Stimulated activated CD8-positive, alpha-beta memory T cell treated with anti-CD3 and anti-CD28 coated beads, Interleukin-2, amount 100 ng/mL, for 1 hour (primary cell): ENCODE data around the gene DGCR6L.
"Not testable (repeated sequence)": the region's sequence is repeated elsewhere in the genome, so short reads cannot be mapped to it uniquely, and the experiment has no call there.

Experiments
- DNase-seq, 2 donors: peaks; one replicate each; pipeline ENCODE4 v3.0.0-alpha.2; 2020; ENCODE audit warnings: low read depth in 2 of 2

DGCR6L gene

DNA sequence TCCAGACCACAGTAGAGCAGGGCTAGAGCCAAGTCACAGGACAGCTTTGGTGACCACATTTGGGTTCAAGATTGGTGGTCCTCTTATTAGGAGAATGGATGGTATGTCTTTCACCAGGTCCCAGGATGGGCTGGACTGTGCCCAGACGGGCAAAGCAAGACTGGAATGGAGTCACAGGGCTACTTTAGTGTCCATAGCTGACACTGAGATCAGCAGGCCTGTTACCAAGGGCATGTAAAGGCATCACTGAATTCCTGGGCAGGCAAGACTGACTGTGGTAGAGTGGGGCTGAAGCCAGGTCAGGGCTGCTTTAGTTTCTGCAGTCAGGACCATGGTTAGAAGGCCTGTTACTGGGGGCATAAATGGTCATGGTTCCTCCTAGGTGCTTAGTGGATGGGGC, 6.1 kb upstream of the DGCR6L start:
- not testable (repeated sequence) for DNase-seq

DNA sequence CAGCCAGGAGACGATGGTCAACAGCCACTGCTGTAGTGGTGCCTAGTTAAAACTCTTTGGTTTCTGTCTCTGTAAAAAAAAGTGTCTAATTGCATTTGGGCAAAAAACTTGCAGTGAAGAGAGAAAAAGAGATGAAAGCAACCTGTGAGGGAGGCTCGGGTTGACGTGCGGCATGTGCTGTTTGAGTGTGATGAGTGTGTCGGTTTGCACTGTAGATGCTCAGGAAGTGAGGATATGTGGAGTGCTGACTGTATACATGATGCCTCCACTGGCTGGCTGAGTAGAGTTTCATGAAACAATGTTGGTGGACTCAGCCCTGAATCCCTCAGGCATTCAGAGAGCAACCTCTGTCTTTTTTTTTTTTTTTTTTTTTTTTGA, 4.3 kb upstream of the DGCR6L start:
- DNase-seq = no peak

DNA sequence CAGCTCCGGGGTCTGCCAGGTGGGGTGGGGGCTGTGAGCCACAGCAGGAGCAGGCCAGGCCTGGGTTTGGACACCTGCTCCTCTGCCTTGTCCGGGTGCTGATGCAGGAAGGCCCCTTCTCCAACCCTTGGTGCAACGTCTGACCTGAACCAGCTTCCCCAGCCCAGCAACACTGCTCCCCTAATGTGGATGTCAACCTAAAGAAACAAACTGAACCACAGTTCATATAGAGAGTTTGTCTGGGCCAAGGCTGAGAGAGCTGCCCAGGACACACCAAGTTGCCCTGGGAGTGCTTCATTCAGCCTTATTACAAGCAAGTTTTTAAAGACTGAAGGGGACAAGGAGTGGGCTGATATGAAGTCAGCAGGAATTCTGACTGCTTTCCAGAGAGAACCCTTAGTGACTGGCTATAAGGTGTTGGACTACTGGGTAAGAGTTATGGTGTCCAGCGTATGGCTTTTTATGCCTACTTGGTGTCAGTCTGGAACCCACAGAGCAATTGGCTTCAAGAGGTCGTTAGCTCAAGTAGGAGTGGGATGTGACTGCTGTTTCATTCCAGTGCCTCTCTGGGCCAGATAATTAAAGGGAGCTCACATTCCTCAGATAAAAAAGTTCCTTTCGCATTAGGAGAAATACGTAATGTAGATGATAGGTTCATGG, 1.8 kb upstream of the DGCR6L start:
- DNase-seq = not testable (repeated sequence)

DNA sequence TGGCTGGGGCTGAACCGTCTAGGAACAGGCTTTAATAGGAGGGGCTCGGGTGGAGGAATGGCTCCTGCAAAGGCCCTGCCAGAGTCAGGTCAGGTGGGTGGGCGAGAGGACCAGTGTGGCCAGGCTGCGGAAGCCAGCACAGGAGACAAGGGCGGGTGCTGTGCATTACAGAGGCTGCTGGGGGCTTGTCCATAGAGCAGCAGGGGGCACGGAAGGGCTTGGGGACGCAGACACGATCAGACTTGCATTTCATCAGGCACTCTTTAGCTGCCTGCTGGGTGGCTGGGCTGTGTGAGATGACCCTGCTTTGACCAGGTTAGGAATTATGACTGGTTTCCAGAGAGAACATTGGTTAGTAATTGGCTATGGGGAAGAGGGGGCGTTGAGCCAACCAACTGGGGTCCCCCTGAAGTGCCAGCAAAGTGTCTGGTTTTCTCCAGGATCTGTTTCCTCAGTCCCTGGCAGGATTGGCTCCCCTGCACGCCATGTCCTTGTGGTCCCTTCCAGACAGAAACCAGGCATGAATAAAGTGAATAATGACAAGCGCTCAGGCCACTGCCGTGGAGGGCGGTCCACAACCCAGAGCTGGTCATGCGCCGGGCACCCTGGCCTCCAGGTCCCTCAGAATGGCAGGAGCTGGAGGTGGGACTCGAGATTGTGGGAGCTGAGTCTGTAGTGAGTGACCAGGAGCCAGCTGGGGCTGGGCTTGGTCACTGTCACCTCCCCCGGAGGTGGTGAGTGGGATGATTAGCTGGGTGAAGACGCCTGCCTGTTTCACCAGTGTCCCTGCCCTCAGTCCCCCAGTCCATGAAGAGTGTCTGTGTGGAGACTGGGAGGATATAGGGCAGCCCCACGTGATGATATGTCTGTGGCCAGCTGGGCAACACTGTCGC, 1.0 kb upstream of the DGCR6L start:
- DNase-seq = not testable (repeated sequence)

DNA sequence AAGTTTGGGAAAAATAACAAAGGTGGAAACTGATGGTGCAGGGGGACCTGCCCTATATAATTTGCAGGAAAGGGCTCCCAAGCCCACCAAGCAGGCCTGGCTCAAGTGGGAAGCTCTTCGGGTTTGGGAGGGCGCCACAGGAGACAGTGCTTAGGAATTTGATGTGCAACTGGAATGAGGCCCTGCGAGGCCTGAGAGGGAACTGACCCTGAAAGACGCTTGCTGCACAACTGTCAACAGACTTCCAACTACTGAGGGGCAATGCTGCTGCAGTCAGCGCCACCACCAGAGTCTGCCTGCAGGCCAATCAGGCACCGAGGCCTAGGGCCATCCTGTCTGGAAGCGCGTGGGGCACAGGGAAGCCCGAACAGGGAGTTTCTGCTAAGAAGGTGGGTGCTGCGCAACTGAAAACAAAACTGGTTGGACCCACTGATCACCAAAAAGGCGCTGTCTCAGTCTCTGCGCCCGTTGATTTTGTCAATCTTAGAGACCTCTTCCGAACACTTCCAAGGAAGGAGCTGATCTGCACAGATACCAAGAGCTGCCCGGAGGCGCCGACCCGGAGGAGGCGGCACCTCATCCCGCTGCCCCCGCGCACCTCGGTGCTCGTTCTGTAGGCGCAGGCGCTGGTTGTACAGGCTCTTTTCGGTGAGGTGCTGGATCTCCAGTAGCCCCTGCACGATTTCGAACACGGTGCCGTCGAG, 667 bp downstream of the DGCR6L start:
- DNase-seq = no peak

DNA sequence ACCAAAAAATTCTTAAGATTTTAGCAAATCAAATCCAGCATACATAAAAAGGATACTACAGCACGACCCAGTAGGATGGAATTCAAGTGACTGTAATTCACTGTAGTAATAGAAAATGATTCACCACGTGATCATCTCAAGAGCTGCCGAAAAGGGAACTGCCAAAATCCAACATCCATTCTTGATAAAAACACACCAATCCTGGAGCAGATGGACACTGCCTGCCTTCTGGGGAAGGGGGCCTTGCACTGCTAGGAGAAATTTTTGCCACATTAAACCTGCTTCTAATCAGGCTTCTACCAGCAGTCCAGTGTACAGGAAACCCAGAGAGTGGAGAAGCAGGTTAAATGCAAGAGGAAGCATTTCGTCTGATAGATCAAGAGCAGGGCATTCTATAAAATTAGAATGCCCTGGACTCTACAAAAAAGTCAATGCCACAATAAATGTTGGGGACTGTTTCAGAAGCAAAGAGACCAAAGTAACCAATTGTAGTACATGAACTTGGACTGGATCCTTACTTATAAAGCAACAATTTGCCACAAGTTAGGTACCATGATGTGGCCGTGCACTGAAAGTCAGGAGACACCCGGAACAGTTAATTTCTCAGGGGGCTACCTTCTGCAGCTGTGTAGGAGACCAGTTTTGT, 1.7 kb downstream of the DGCR6L start:
- DNase-seq = not testable (repeated sequence)

DNA sequence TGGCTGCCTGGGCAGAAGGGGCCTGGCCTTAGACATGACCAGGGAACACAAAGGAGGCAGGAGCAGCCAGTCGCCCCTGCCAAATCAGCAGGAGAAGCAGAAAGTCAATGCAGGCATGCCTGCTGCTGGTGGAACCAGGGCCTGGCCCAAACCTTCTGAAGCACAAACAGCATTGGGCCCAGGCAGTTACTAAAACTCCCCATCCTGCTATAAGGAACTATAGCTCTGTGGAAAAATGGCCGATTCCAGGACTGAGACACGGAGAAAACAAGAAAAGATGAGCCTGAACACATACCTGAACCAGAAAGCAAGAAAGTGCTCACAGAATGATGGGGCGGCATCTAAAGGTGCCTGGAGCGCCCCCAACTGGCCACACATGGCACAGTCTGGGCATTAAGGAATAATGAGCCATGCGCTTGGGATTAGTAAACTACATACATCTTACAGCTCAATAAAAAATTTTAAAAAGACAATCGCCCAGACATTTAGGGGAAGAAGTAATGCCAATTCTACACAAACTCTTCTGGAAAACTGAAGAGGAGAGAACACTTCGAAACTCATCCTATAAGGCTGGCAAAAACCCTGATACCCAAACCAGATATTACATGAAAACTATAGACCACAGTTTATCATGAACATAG, 2.3 kb downstream of the DGCR6L start:
- DNase-seq = not testable (repeated sequence)

DNA sequence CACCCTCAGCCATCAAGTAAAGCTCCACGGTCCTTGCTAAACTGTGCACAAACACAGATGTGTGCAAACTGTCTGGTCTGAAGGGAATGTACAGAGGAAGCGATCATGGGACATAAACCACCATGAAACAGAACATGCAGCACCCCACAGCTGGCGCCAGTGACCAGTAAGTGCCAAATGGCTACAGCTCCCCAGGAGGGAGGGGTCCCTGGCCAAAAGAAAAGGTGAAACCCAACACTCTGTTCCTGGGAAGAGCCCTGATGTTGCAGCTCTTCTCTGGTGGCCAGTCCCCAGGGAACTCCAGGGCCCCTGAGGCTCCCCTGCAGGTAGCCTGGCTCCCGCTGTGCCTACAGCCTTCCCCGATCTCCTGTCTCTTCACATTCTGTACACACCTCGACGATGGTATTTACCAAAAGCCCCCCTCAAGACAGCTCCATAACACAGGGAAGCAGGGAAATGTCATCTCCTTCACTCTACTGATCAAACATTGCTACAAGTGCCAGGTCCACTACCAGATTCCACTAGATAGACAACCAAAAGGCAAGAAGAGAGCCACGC, 2.9 kb downstream of the DGCR6L start:
- no peak for DNase-seq

DNA sequence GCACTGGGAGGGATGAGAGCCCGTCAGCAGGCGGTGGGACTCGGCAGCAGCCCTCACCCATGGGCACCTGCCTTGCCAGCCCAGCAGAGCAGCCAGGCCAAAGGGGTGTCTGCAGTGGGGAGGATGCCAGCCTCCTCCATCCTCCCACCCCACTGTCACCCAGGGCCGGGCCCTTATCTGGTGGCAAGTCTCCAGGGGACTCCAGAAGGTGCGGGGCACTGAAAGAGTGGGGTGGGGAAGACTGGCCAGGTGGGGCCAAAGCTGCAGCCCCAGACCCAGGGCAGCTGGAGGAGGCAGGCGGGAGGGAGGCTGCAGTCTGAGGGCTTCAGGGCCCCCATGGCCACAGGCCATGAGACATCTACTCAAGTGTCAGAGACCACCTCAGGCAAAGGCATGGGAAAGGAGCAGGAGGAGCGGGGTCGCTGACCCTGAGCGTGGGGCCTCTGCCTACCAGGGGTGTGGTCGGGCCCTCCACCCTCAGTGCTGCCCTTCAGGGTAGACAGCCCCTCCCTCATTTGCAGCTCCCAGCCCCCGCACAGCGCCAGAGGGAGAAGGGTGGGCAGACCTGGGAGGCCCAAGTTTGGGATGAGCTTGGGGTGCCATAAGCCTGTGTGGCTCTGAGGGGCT, 3.5 kb downstream of the DGCR6L start:
- no peak for DNase-seq

DNA sequence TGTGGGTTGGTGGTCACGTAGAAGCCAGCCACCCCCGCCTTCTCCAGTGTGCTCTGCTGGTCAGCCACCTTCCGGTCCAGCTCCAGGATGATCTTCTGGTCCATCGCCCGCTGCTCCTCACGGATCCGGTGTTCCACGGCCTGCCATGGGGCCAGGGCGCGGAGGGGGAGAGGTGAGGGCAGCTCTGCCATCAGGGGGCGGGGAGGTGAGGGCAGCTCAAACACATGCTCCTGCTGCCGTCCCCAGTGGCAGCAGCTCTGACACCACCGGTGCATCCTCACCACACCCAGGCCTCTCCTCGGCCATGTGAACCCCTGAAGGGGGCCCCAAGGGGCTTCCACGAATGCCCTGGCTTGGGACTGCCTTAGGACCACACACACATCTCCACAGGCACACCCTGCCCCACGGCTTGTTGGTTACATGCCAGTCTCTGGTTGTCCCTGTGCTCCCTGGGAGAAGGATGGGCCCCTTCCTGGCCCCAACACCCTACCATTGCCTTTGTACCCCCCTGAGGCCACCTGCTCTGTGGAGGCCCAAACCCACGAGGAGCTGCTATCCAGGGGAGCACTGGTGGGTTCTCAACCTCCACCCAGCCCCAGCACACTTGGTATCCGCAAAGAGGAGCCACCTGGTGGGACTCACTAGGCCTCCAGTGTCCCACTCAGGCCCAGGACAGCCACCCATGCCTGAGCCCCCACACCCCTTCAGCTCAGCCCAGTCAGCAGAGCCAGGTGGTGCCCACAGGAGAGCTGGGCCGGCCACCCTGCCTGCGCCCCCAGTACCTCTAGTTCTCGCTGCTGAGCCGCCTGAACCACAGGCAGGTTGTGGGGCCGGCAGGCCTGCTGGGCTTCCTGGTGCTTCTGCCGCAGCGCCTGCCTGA, 4.3 kb downstream of the DGCR6L start:
- no peak for DNase-seq

DNA sequence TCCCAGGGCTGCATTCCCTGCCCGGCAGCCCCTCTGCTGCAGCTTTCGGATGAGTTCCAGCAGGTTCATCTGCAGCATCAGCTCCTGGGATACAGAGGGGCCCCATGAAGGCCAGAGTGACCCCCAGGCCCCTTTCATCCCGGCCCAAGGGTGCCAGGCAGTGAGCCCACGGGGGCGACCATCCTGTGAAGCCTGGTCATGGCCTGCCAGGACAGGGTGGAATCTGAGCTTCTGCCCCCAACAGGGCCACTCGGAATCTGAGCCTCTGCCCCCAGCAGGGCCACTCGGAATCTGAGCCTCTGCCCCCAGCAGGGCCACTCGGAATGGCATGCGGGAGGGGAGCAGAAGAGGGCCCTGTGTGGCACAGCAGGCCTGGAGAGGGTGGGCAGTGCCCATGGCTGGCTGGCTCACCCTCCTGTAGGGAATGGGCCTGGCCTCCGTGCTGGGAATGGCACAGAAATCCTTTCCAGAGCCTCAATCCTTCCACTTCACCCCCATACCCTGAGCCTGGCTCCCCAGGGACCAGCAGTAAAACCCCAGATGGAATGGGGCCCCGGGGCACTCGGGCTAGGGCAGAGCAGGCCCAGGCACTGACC, 5.0 kb downstream of the DGCR6L start:
- not testable (repeated sequence) for DNase-seq

DNA sequence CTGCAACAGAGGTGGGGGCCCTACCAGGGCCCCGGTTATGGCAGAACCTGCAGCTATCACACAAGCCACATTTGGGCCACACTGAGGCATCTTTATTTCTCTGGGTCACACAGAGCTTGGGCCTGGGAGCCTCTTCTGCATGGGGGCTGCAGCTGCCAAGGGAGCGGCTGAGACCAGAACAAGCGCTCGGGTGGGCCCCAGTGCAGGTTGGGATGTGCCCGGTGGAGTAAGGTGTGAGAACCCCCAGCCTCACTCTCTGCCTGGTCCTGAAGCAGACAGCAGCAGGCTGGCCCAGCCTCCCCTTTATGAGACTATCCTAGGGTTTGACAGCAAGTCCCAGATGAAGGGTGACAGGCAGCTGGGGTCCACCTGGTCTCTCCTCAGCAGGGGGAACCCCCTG, 5.7 kb downstream of the DGCR6L start:
- not testable (repeated sequence) for DNase-seq

DNA sequence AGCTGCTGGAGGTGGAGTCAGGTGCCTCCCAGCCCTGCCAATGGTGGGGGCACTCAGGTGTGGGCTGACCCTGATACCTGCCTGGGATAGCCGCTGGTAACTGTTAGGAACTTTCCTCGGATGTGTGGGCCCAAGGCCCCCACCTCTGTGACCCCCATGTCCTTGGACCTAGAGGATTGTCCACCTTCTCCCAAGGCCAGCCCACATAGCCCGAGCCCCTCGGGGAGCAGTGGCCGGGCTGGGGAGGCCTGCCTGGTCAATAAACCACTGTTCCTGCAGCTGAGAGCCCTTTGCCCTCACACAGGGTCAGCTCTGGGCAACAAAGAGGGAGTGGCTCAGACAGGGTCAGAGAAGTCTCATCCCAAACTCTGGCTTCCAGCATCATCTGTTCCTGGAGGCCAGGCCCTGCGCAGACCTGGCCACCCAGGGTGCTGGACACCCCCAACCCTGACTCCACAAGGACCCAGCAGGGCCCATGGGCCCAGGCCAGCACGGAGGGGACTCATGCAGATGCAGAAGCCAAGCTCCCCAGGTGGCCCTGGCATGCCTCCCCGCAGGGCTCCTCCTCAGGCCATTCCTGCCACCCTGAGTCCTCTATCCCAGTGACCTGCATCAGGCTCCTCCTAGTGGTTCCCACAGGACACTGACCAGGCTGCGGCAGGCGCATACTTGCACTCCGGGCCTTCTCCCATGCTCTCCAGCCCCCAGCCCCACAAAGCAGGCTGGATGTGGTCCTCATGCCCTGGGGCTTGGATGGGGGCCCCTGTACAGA, 6.4 kb downstream of the DGCR6L start:
- not testable (repeated sequence) for DNase-seq

DNA sequence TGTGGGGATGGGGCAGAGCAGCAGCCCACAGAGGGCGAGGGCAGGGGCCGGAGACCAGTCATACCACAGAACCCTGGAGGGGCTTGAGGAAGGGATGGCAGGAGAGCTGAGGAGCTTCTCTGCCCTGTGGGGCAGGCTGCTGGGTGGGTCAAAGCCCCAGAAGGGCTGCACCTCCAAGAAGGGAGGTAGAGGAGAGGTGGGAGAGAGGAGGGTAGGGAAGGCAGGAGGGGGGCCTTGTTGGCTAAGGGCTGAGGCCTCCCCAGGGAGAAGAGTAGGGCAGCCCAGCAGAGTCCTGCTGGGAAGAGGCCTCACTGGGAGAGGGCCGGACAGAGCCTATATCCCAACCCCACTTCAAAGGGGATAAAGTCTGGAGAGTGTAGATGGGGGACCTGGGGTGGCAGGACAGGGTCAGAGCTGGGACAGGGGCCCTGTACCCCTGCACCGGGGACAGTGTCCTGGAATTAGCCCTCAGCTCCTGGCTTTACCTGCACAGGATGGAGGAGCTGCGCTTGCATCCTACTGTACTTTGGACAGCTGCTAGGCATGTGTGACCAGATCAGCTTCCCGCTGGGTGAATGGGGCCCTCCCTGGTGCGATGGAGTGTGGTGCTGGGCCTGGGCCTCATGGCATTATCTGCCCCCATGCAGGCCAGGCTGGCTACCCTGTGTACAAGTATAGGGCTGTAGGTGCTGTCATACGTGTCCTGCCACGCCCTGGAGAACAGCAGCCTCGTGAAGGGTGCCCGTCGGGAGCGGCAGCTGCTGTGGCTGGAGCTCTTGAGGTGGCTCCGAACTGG, 7.3 kb downstream of the DGCR6L start:
- DNase-seq = no peak

DNA sequence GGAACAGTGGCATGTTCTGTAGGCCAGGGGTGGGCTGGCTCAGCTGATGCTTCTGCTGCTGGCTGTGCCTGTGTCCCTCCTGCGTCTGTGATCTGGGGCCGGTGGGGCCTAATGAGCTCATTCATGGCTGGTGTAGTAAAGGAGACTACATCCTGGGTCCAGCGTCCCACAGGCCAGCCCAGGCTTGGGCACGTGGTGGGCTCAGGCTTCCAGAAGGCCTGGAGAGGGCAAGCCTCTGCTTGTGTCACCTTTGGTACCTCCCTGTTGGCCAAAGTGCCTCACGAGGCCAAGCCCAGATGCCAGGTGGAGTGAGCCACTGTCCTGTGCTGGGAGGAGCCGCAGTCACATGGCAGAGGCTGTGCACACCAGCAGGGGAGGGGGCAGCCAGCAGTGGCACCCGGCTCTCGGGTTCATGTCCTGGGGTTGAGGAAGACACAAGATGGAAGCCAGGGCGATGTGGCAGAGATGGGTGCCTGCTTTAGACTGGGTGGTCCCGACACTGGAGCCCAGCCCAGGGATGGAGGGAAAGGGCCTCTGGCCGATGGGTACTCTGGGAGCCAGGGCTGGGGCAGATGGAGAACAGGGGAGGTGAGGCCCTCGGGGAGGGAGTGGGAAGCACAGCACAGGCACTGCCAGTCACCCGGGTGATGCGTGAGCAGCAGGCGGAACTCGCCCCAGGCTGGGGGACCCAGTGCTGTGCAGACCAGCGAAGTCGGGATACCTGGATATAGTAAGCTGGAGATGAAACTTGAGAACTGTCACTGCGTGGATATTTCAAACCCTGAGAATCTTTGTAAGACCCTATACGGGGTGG, 8.4 kb downstream of the DGCR6L start:
- not testable (repeated sequence) for DNase-seq

DNA sequence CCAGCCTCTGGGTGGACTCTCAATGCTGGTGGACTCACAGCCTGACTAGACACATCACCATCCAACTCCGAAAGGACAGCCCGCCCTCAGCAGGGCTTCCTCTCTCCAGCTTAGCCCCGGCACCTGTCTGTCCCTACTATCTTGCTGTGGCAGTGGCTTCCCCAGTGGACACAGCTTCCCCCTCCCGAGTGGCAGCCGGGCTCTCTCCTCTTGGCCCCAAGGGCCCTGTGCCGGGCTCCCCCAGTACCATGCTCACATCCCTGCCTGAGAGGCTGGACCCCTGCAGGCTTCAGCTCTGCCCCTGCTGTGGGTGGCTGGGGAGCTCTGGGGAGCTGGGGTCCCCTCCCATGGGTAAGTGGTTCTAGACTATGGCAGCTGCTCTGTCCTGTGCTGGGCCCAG, 9.1 kb downstream of the DGCR6L start:
- DNase-seq = not testable (repeated sequence)

DNA sequence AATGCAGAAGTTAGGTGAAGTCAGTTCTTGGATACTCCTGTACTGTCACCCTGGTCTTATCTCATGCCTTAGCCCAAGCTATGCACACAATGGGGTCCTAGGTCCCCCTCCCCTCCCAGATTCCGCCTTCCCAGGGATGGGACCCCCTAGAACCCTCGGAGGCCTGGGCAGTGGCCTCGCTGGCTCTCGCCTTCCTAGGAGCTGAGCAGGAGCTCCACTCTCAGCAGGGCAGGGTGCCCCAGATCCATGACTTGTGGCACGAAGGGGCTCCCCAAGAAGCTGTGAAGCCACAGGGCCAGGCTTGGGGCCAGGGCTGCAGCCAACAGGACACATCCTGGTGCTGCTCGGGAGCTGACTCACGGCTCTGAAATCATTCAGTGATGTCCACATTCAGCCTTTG, 9.7 kb downstream of the DGCR6L start:
- DNase-seq = not testable (repeated sequence)
